GM12891 (cell line): ENCODE measurements around the gene WFDC1.

Experiments used
- SPI1 ChIP-seq: IDR thresholded peaks from 2 replicates; pipeline ENCODE4 v1.6.1; 2011; ENCODE audit warnings: low read depth, low read length, control low read depth
- TAF1 ChIP-seq: IDR thresholded peaks from 2 replicates; pipeline ENCODE4 v1.6.1; 2011; ENCODE audit warnings: low read depth, low read length, control low read depth

- TF ChIP-seq SPI1 (no peak), TAF1 (no peak)
Observed at GRCh38 chr16:84339311-84339710, 44.6 kb downstream of the WFDC1 start.
